Measurements from ENCODE around the gene HSF4. TPM values are rescaled to one million over a fixed set of nuclear protein-coding genes. Genes with fewer than 3 reads are reported as not detected.

Gene HSF4
- total and polyA plus RNA-seq, 2 donors (not counting 3 experiments of a cell fraction or from before 2014, with no cell fraction given) = 4.8 to 5.5 TPM

GRCh38 chr16:67209565-67209964 is 45.0 kb downstream of the HSF4 start:
- H3K36me3 ChIP-seq (ENCODE audit: control insufficient read depth in 2 of 2, extremely low read depth in 1 of 2, insufficient read depth in 2 of 2, low read length in 2 of 2) = no peaks in the 10 kb centered on the region
- dilution Hi-C loops (cut with MboI; ENCODE audit: extremely low pct_ligation_motif_present, low sequenced_read_pairs) (no loop called here), intact Hi-C loops (cut with micrococcal nuclease) (no loop called here)
- H3K27ac ChIP-seq (ENCODE audit: insufficient read depth, low read depth, low read length) = no peak overlapping the region
- H3K9me3 ChIP-seq (replicated peaks; ENCODE audit: control insufficient read depth, insufficient read depth, low read length) = no peaks in the 10 kb centered on the region
- CTCF ChIA-PET = interaction anchor here (0.8 to 1.9 kb wide), 4 partner anchors 10 to 54 kb away, joined by 3 to 10 read pairs (median 3); partner anchors contain the start of gene ELMO3
- no peak overlapping the region for H3K4me3 ChIP-seq (replicated peaks in 1 of 3; ENCODE audit: insufficient read depth in 1 of 3, low read depth in 1 of 3, low read length in 3 of 3)
- no peak for DNase-seq (ENCODE audit: low read depth, low spot score)
- H2AFZ ChIP-seq (ENCODE audit: low read depth, low read length) = no peak overlapping the region
- TF ChIP-seq JUN (IDR thresholded peaks at IDR 0.05; ENCODE audit: borderline replicate concordance, insufficient read depth, insufficient read length, low read depth) = no peak
- no peak for TF ChIP-seq MYC (IDR thresholded peaks at IDR 0.05; ENCODE audit: low read depth, low read length)
- no peak for TF ChIP-seq POLR2AphosphoS5 (IDR thresholded peaks at IDR 0.05; ENCODE audit: insufficient read depth, low read depth, low read length)
- TF ChIP-seq CTCF (IDR thresholded peaks at IDR 0.05; ENCODE audit: extremely low read depth in 1 of 2, insufficient read depth in 1 of 2, low read depth in 1 of 2, low read length in 2 of 2) = no peak
- no peak for TF ChIP-seq POLR2A (IDR thresholded peaks at IDR 0.05; ENCODE audit: low read depth, low read length)
- TF ChIP-seq EZH2 (IDR thresholded peaks at IDR 0.05; ENCODE audit: borderline replicate concordance, low read depth, low read length, severe bottlenecking) = no peak
- no peak for TF ChIP-seq MAX (IDR thresholded peaks at IDR 0.05; ENCODE audit: insufficient read depth, insufficient read length)
- no peaks in the 10 kb centered on the region for H4K20me1 ChIP-seq (replicated peaks; ENCODE audit: control insufficient read depth, extremely low read depth, insufficient read depth, low read length)
- H3K27me3 ChIP-seq (ENCODE audit: control insufficient read depth in 2 of 2, insufficient read depth in 2 of 2, low read length in 2 of 2) = no peaks in the 10 kb centered on the region
- no TSS peak for BruUV-seq (replicated peaks)
- POLR2A ChIA-PET = no interaction called here
- no peaks in the 10 kb centered on the region for H3K79me2 ChIP-seq (ENCODE audit: control insufficient read depth, insufficient read depth, low read length)
- no peaks in the 10 kb centered on the region for H3K9me1 ChIP-seq (replicated peaks; ENCODE audit: control insufficient read depth, extremely low read depth, insufficient read depth, low read length)
- no peak overlapping the region for H3K9ac ChIP-seq (replicated peaks; ENCODE audit: extremely low read depth, insufficient read depth, low read length)
- H3K4me1 ChIP-seq (ENCODE audit: control insufficient read depth, extremely low read depth, insufficient read depth, low read length) = peaks cover 5% of the 10 kb centered on the region
- no peak for FAIRE-seq
- H3K4me2 ChIP-seq (ENCODE audit: insufficient read depth, low read length) = no peak overlapping the region

All from endothelial cell of umbilical vein (primary cell).